ENCODE data around the gene ACTL10.
"Not testable (repeated sequence)": the region's sequence is repeated elsewhere in the genome, so short reads cannot be mapped to it uniquely, and the experiment has no call there.

The ACTL10 gene

DNA sequence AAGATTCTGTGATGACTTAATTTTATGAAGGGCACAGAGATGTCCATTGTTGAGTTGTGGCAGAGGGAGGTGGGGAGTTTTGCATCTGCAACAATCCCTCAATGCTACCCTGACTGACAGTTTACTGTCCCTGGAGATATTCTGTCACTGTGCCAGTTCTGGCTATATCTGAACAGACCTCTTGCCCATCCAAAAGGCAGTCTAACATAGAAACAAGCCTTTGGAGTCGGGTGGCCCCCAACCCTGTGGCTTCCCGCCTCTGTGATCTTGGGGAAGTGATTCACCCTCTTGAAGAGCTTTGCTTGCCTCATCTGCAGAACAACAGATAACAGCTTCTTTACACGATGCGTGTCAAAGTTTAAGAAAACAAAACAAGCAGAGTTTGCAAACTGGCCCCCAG is 23.2 kb downstream of the ACTL10 start:
- no peak overlapping the region for H3K4me3 ChIP-seq (ENCODE audit: low read length)
- no peak for DNase-seq (ENCODE audit: low read depth)
- TF ChIP-seq, protein P1, sequence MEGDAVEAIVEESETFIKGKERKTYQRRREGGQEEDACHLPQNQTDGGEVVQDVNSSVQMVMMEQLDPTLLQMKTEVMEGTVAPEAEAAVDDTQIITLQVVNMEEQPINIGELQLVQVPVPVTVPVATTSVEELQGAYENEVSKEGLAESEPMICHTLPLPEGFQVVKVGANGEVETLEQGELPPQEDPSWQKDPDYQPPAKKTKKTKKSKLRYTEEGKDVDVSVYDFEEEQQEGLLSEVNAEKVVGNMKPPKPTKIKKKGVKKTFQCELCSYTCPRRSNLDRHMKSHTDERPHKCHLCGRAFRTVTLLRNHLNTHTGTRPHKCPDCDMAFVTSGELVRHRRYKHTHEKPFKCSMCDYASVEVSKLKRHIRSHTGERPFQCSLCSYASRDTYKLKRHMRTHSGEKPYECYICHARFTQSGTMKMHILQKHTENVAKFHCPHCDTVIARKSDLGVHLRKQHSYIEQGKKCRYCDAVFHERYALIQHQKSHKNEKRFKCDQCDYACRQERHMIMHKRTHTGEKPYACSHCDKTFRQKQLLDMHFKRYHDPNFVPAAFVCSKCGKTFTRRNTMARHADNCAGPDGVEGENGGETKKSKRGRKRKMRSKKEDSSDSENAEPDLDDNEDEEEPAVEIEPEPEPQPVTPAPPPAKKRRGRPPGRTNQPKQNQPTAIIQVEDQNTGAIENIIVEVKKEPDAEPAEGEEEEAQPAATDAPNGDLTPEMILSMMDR (IDR thresholded peaks at IDR 0.05; ENCODE audit: insufficient read depth, low read depth, low read length, missing control alignments) = no peak

DNA sequence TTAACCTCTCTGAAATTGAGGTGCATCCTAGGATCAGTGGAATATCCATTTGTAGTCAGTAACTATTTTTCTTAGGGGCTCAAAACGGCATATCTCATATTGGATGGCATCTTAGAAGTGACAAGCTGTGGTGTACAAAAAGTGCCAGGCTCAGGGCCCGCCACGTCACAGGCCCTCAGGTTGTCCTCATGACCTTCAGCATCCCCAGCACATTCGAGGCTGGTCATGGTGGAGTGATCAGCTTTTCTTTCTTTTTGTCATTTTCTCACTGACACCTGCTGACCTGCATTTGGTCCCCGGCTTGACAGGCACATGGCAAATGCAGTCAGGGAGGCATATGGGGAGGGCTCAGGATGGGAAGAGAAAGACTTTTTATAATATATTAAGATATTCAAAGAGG is 26.5 kb downstream of the ACTL10 start:
- DNase-seq (ENCODE audit: low read depth) = no peak
- no peak overlapping the region for H3K4me3 ChIP-seq (ENCODE audit: low read length)
- TF ChIP-seq, protein P1 (IDR thresholded peaks at IDR 0.05; ENCODE audit: insufficient read depth, low read depth, low read length, missing control alignments) = no peak

DNA sequence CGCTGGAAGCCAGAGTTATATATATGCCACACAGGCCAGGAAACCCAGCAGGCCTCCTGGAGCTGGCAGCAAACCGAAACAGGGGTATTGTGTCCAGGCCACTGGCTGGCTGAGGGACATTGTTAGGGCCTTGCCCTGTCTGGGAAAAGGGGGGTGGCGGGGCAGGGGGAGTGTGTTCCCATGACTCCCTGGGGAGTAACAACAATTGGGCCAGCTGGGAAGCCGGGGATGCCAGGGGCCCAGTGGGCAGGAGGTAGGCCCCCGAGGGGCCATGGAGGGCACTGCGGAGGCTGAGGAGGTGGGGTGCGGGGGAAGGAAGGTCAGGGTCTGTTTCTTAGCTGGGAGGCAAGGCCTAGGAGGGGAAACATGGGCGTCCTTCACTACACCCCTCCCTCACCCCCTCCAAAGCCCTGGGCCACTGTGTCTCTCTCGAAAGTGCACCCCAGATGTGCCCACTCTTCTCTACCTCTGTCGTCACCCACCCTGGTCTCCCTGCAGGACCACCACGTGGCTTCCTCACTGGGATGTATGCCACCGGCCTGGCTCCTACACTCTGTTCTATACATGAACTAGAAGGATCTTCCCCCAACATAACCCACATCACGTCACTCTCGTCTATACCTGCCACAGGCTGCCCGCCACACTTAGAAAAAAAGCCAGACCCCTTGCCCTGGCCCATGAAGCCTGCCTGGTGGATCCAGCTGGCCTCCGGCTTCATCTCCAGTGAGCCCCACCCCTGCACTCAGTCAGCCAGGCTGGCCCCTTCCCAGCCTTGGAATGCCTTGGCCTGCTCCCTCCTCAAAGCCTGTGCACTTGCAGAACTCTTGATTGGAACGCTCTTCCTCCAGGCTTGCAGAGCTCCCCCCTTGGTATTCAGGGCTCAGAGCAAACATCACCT is 27.2 kb downstream of the ACTL10 start:
- H3K4me3 ChIP-seq (ENCODE audit: low read length) = no peak overlapping the region
- no peak for DNase-seq (ENCODE audit: low read depth)
- TF ChIP-seq, protein P1 (IDR thresholded peaks at IDR 0.05; ENCODE audit: insufficient read depth, low read depth, low read length, missing control alignments) = no peak

DNA sequence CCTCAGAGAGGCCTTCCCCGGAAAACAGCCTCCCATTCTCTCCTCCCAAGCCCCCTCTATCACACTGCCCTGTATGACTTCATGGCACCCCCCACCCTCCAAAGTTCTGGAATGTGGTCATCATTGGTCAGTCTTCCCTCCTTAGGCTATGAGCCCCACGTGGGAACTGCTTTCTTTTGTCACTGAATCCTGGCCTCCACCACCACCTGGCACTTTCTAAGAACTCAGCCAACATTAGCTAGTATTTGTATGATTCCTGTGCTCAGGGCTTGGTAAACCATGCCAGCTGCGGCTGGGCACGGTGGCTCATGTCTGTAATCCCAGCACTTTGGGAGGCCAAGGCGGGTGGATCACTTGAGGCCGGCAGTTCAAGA is 27.9 kb downstream of the ACTL10 start:
- DNase-seq (ENCODE audit: low read depth) = no peak

DNA sequence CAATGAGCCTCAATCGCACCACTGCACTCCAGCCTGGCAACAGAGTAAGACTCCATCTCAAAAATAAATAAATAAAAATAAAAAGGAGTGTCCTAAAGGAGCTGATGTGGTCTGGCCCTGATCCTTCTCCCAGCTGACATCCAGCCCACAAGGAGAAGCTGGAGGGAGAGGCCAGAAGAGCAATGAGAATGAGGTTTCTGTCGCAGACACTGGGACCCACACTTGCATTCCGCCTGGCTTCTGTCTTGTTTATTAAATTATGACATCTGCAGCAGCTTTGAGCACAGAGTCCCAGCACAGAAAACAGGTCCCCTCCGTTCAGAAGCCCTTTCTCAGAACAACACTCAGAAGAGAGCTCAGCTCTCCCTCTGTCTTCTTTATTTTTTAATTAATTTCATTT is 29.7 kb downstream of the ACTL10 start:
- TF ChIP-seq, protein P1 (IDR thresholded peaks at IDR 0.05; ENCODE audit: insufficient read depth, low read depth, low read length, missing control alignments) = no peak
- no peak for DNase-seq (ENCODE audit: low read depth)
- H3K4me3 ChIP-seq (ENCODE audit: low read length) = no peak overlapping the region

More for the DNA sequence above, 27.9 kb downstream of the ACTL10 start:
- H3K4me3 ChIP-seq (ENCODE audit: low read length) = no peak overlapping the region
- TF ChIP-seq, protein P1 (IDR thresholded peaks at IDR 0.05; ENCODE audit: insufficient read depth, low read depth, low read length, missing control alignments) = no peak

DNA sequence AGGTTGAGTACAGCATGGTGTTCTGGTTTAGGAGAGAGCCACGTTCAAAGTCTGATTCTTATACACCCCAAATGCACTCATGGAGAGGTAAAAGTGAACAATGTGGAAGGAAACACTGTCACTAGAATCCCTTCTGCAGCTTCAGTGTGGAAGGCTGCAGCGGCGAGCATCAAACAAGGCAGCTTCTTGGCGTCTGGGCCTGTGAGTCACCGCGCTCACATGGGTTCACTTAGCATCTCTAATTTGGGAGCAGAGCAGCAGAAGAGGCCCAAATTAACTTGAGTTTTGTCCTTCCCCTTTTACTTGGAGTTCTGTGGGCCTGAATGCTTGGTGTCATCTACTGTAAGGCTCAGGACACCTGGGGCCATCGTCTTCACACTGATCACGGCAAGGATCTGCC is 30.4 kb downstream of the ACTL10 start:
- no peak for DNase-seq (ENCODE audit: low read depth)
- TF ChIP-seq, protein P1 (IDR thresholded peaks at IDR 0.05; ENCODE audit: insufficient read depth, low read depth, low read length, missing control alignments) = no peak
- H3K4me3 ChIP-seq (ENCODE audit: low read length) = no peak overlapping the region

DNA sequence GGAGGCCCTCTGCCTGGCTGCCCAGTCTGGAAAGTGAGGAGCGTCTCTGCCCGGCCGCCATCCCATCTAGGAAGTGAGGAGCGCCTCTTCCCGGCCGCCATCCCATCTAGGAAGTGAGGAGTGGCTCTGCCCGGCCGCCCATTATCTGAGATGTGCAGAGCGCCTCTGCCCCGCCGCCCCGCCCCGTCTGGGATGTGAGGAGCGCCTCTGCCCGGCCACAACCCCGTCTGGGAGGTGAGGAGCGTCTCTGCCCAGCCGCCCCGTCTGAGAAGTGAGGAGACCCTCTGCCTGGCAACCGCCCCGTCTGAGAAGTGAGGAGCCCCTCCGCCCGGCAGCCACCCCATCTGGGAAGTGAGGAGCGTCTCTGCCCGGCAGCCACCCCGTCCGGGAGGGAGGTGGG is 32.2 kb downstream of the ACTL10 start:
- not testable (repeated sequence) for DNase-seq (ENCODE audit: low read depth); H3K4me3 ChIP-seq (ENCODE audit: low read length)

DNA sequence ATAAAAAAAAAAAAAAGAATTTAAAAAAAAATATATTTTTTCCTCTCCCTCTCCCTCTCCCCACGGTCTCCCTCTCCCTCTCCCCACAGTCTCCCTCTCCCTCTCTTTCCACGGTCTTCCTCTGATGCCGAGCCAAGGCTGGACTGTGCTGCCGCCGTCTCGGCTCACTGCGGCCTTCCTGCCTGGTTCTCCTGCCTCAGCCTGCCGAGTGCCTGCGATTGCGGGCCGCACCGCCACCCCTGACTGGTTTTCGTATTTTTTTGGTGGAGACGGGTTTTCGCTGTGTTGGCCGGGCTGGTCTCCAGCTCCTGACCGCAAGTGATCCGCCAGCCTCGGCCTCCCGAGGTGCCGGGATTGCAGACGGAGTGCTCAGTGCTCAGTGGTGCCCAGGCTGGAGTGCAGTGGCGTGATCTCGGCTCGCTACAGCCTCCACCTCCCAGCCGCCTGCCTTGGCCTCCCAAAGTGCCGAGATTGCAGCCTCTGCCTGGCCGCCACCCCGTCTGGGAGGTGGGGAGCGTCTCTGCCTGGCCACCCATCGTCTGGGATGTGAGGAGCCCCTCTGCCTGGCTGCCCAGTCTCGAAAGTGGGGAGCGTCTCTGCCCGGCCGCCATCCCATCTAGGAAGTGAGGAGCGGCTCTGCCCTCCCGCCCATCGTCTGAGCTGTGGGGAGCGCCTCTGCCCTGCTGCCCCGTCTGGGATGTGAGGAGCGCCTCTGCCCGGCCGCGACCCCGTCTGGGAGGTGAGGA is 34.1 kb downstream of the ACTL10 start:
- H3K4me3 ChIP-seq (ENCODE audit: low read length); DNase-seq (ENCODE audit: low read depth): not testable (repeated sequence)

Data from epithelial cell of esophagus (primary cell).